GM12874 (cell line): Measurements from ENCODE around the gene COL25A1.

Experiments used
- CTCF ChIP-seq: IDR thresholded peaks from 2 replicates; pipeline ENCODE4 v1.5.1; 2011; ENCODE audit warnings: low read depth, mild to moderate bottlenecking, control low read depth, low read length, moderate library complexity; ENCODE audit not compliant: insufficient read depth

Gene COL25A1

GRCh38 chr4:108878806-108879205 is 423.7 kb downstream of the COL25A1 start:
- no peak for TF ChIP-seq CTCF

GRCh38 chr4:108877821-108878220 is 424.6 kb downstream of the COL25A1 start:
- no peak for TF ChIP-seq CTCF

- no peak for TF ChIP-seq CTCF
Measured at GRCh38 chr4:108874806-108875205, 427.7 kb downstream of the COL25A1 start.

GRCh38 chr4:108868606-108869227 is 433.7 kb downstream of the COL25A1 start:
- no peak for TF ChIP-seq CTCF

- TF ChIP-seq CTCF: no peak
Measured at GRCh38 chr4:108867476-108867875, 435.0 kb downstream of the COL25A1 start.

- TF ChIP-seq CTCF: no peak
Measured at GRCh38 chr4:108861334-108861733, 441.1 kb downstream of the COL25A1 start.

GRCh38 chr4:108854786-108855185 is 447.7 kb downstream of the COL25A1 start:
- no peak for TF ChIP-seq CTCF

- no peak for TF ChIP-seq CTCF
Measured at GRCh38 chr4:108852691-108853090, 449.8 kb downstream of the COL25A1 start.
